SK-N-SH (cell line): ENCODE measurements around the gene KCNJ9. TPM values are rescaled to one million over a fixed set of nuclear protein-coding genes. Genes with fewer than 3 reads are reported as not detected.
A peak's percentile ranks its signal among the peaks of the same experiment; 100 is the strongest.

Experiments
- CTCF ChIA-PET: fragments of 300-600, 350-600 bp; formaldehyde crosslinking; extraction: SDS; loops from one replicate; lab custom pipeline; 2021; lab: Yijun Ruan, JAX
- POLR2A ChIA-PET: fragments of 350-600 bp; sonication (Branson Sonifier 250); formaldehyde crosslinking; extraction: SDS; loops from one replicate; lab custom pipeline; 2020; ENCODE audit warnings: antibody characterized with exemption, inconsistent platforms; lab: Yijun Ruan, JAX
- DNase-seq: peaks from one replicate; pipeline ENCODE4 v3.0.0; 2012
- H2AFZ ChIP-seq: fragments of 200-600 bp; sonication (generic); 2 replicates; pipeline ENCODE4 v1.8.1; 2016; ENCODE audit warnings: antibody characterized with exemption, mild to moderate bottlenecking, low read depth
- H3F3A ChIP-seq: fragments of 200-600 bp; sonication (generic); replicated peaks from 2 replicates; pipeline ENCODE3; 2016; ENCODE audit warnings: antibody characterized with exemption, mild to moderate bottlenecking; ENCODE audit not compliant: insufficient read depth
- H3K27ac ChIP-seq, 2 experiments: fragments of 200-500 bp in 1 of 2; fragments of 200-600 bp in 1 of 2; sonication (Bioruptor generic) in 1 of 2; sonication (generic), shearing (Covaris generic) in 1 of 2; 2 replicates each; pipeline versions ENCODE4 v1.5.1 to v1.6.1; 2014 to 2016; ENCODE audit warnings: low read depth in 2 of 2, inconsistent platforms in 1 of 2, low read length in 1 of 2, mild to moderate bottlenecking in 1 of 2, mixed read lengths in 1 of 2
- H3K27me3 ChIP-seq: fragments of 200-600 bp; sonication (generic), shearing (Covaris generic); 2 replicates; pipeline ENCODE4 v1.6.1; 2016; ENCODE audit warnings: mixed run types; ENCODE audit not compliant: insufficient read depth
- H3K36me3 ChIP-seq, 2 experiments: fragments of 200-500 bp in 1 of 2; fragments of 200-600 bp in 1 of 2; sonication (Bioruptor generic) in 1 of 2; sonication (generic) in 1 of 2; replicated peaks in 1 of 2; 2 replicates each; pipeline versions ENCODE3 to v1.5.1; 2014 to 2016; ENCODE audit warnings: low read length in 1 of 2, mild to moderate bottlenecking in 1 of 2; ENCODE audit not compliant: insufficient read depth in 2 of 2, control insufficient read depth in 1 of 2
- H3K4me1 ChIP-seq, 2 experiments: fragments of 200-500 bp in 1 of 2; fragments of 200-600 bp in 1 of 2; sonication (Bioruptor generic) in 1 of 2; sonication (generic), shearing (Covaris generic) in 1 of 2; 2 replicates each; pipeline versions ENCODE4 v1.5.1 to v1.6.1; 2014 to 2016; ENCODE audit warnings: low read depth in 1 of 2, low read length in 1 of 2, mixed run types in 1 of 2; ENCODE audit not compliant: insufficient read depth in 2 of 2, control insufficient read depth in 1 of 2
- H3K4me2 ChIP-seq: fragments of 200-600 bp; sonication (generic), shearing (Covaris generic); 2 replicates; pipeline ENCODE4 v1.6.1; 2017; ENCODE audit warnings: mixed run types
- H3K4me3 ChIP-seq, 2 experiments: fragments of 200-500 bp in 1 of 2; fragments of 200-600 bp in 1 of 2; sonication (Bioruptor generic) in 1 of 2; sonication (generic), shearing (Covaris generic) in 1 of 2; 2 replicates each; pipeline versions ENCODE4 v1.5.1 to v1.8.1; 2014 to 2016; ENCODE audit warnings: low read depth in 2 of 2, inconsistent platforms in 1 of 2, low read length in 1 of 2, mild to moderate bottlenecking in 1 of 2, mixed read lengths in 1 of 2, moderate library complexity in 1 of 2
- H3K79me2 ChIP-seq: fragments of 200-600 bp; sonication (generic); 2 replicates; pipeline ENCODE4 v1.8.1; 2017; ENCODE audit warnings: mild to moderate bottlenecking; ENCODE audit not compliant: insufficient read depth
- H3K9ac ChIP-seq: fragments of 200-600 bp; sonication (generic); 2 replicates; pipeline ENCODE4 v1.6.1; 2017; ENCODE audit warnings: mixed run types
- H3K9me2 ChIP-seq: fragments of 200-600 bp; sonication (generic); 2 replicates; pipeline ENCODE4 v1.6.1; 2017; ENCODE audit warnings: mixed run types
- H3K9me3 ChIP-seq: fragments of 200-600 bp; sonication (generic); 2 replicates; pipeline ENCODE4 v1.6.1; 2017; ENCODE audit warnings: mixed run types, mild to moderate bottlenecking, moderate library complexity
- H4K20me1 ChIP-seq: fragments of 200-600 bp; sonication (generic); 2 replicates; pipeline ENCODE4 v1.6.1; 2017; ENCODE audit warnings: mild to moderate bottlenecking, mixed run types; ENCODE audit not compliant: insufficient read depth
- ELF1 ChIP-seq: IDR thresholded peaks from 2 replicates; pipeline ENCODE4 v1.4.0; 2012
- EP300 ChIP-seq, 2 experiments: IDR thresholded peaks; 2 replicates each; pipeline versions ENCODE4 v1.4.0 to v1.6.1; 2012; ENCODE audit warnings: borderline replicate concordance in 1 of 2, low read depth in 1 of 2, low read length in 1 of 2
- GATA2 ChIP-seq: sonication (generic); formaldehyde crosslinking; IDR thresholded peaks from 2 replicates; pipeline ENCODE4 v1.5.0; 2020; ENCODE audit warnings: mild to moderate bottlenecking, missing genetic modification reagents
- MXI1 ChIP-seq: IDR thresholded peaks from 2 replicates; pipeline ENCODE4 v1.6.1; 2012; ENCODE audit warnings: mild to moderate bottlenecking, low read depth, low read length, improper control_type of control experiment
- NFIC ChIP-seq: IDR thresholded peaks from 2 replicates; pipeline ENCODE4 v1.4.0; 2012; ENCODE audit warnings: borderline replicate concordance
- NRF1 ChIP-seq: IDR thresholded peaks from 2 replicates; pipeline ENCODE4 v1.6.1; 2012; ENCODE audit warnings: low read depth, mild to moderate bottlenecking, low read length
- RAD21 ChIP-seq: IDR thresholded peaks from 2 replicates; pipeline ENCODE4 v1.6.1; 2012; ENCODE audit warnings: mild to moderate bottlenecking, low read length
- RCOR1 ChIP-seq: fragments of 150-350 bp; IDR thresholded peaks from 2 replicates; pipeline ENCODE4 v1.6.1; 2017; ENCODE audit warnings: antibody characterized with exemption, low read length
- SMC3 ChIP-seq: IDR thresholded peaks from 2 replicates; pipeline ENCODE4 v1.6.1; 2012; ENCODE audit warnings: low read depth, low read length, improper control_type of control experiment
- TEAD4 ChIP-seq: IDR thresholded peaks from 2 replicates; pipeline ENCODE4 v1.4.0; 2012; ENCODE audit warnings: mild to moderate bottlenecking, borderline replicate concordance; ENCODE audit not compliant: insufficient read depth
- YY1 ChIP-seq: IDR thresholded peaks from 2 replicates; pipeline ENCODE4 v1.4.0; 2012; ENCODE audit warnings: low read depth, mild to moderate bottlenecking
- WGBS: methylation state at CpG from one replicate; pipeline ENCODE4 v1.1.6; 2017; ENCODE audit warnings: low lambda C conversion rate; 5-methylcytosine and 5-hydroxymethylcytosine counted together
- polyA plus RNA-seq, 3 experiments: library from polyadenylated mRNA; depleted of rRNA; stranded (reverse); fragments of >200 nt; gene quantifications; 2 replicates each; pipeline ENCODE4 v1.2.3, GENCODE V29; 2012
- TF ChIP-seq, protein P1 (sequence below): fragments of 200-600 bp; sonication (generic); IDR thresholded peaks from 2 replicates; pipeline ENCODE4 v1.6.1; 2017; ENCODE audit warnings: antibody characterized with exemption, mild to moderate bottlenecking, moderate library complexity
- TF ChIP-seq, protein P2 (sequence below): IDR thresholded peaks from 2 replicates; pipeline ENCODE4 v1.4.0; 2012; ENCODE audit warnings: low read depth
- TF ChIP-seq, protein P3 (sequence below): fragments of 150-350 bp; IDR thresholded peaks from 2 replicates; pipeline ENCODE4 v1.6.1; 2016; ENCODE audit warnings: mild to moderate bottlenecking, low read depth, low read length
- TF ChIP-seq, protein P4 (sequence below): fragments of 150-350 bp; IDR thresholded peaks from 2 replicates; pipeline ENCODE4 v1.6.1; 2017; ENCODE audit warnings: antibody characterized with exemption, low read length, low read depth, borderline replicate concordance
- TF ChIP-seq, protein P5 (sequence below): IDR thresholded peaks from 2 replicates; pipeline ENCODE4 v1.6.1; 2012; ENCODE audit warnings: mild to moderate bottlenecking, low read depth, low read length, moderate library complexity

KCNJ9 gene
- polyA plus RNA-seq, 1 of the 3 experiments (the other 2 are of a cell fraction), result 0.02 TPM

DNA sequence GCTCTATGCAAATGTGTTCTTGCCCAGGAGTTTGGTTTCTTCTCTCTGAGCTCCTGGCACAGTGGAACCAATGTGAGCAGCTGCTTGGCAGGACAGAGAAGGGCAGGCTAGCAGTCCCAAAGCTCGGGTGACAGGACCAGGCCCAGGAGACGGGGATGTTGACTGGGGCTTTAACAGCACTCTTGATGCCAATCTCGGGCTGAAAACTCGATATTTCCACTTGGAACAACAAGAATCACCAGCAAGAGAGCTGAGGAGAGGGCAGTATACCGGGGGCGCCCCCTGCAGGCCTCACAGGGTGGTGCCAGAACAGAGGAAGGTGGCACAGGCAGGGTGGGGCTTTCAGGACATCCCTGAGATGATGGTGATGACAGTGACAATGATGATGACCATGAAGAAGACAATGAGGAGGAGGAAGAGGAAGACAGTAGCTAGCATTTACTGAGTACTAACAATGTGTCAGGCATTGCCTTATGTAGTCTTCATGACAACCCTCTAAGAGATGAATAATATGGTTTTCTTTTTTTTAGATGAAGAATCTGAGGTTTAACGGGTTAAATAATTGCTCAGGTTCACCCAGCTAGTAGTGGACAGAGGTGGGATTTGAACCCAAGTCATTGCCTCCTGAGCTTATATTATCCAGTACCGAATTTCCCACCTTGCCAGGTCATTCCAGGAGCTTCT is 2.7 kb upstream of the KCNJ9 start:
- POLR2A ChIA-PET, result interaction anchor here (1.2 kb wide), 1 partner anchor 289 kb away, joined by 3 read pairs; no protein-coding TSS in a partner anchor
- Histone ChIP-seq H3F3A (no peaks in the 10 kb centered on the region), H3K27ac (no peak overlapping the region), H3K4me1 (peaks cover 0 to 10% of the 10 kb centered on the region in 2 experiments; a peak in 1 of 4 replicates), H4K20me1 (no peaks in the 10 kb centered on the region), H3K79me2 (no peaks in the 10 kb centered on the region), H3K27me3 (peaks cover 36% of the 10 kb centered on the region), H3K36me3 (no peaks in the 10 kb centered on the region), H2AFZ (no peak overlapping the region), H3K4me3 (no peak overlapping the region; a peak in 1 of 4 replicates), H3K9ac (no peak overlapping the region), H3K9me3 (no peaks in the 10 kb centered on the region), H3K9me2 (no peaks in the 10 kb centered on the region), H3K4me2 (no peak overlapping the region)
- DNase-seq, result peak; percentile 68
- CTCF ChIA-PET, result interaction anchor here (0.6 to 14.2 kb wide), 36 partner anchors 10 to 298 kb away, joined by 3 to 163 read pairs (median 5); partner anchors contain the start of genes IGSF8, KCNJ10, PIGM and SLAMF9
- 15% methylated on average over 7 of the region's 8 CpGs for WGBS
- TF ChIP-seq, protein P1, sequence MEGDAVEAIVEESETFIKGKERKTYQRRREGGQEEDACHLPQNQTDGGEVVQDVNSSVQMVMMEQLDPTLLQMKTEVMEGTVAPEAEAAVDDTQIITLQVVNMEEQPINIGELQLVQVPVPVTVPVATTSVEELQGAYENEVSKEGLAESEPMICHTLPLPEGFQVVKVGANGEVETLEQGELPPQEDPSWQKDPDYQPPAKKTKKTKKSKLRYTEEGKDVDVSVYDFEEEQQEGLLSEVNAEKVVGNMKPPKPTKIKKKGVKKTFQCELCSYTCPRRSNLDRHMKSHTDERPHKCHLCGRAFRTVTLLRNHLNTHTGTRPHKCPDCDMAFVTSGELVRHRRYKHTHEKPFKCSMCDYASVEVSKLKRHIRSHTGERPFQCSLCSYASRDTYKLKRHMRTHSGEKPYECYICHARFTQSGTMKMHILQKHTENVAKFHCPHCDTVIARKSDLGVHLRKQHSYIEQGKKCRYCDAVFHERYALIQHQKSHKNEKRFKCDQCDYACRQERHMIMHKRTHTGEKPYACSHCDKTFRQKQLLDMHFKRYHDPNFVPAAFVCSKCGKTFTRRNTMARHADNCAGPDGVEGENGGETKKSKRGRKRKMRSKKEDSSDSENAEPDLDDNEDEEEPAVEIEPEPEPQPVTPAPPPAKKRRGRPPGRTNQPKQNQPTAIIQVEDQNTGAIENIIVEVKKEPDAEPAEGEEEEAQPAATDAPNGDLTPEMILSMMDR, result peak; percentile 79
- TF ChIP-seq YY1, result no peak
- no peak for TF ChIP-seq ELF1
- no peak for TF ChIP-seq RCOR1
- no peak for TF ChIP-seq TEAD4
- TF ChIP-seq EP300 (IDR thresholded peaks at IDR 0.05; ENCODE audit: borderline replicate concordance in 1 of 2, low read depth in 1 of 2, low read length in 1 of 2), result no peak
- TF ChIP-seq, protein P2, sequence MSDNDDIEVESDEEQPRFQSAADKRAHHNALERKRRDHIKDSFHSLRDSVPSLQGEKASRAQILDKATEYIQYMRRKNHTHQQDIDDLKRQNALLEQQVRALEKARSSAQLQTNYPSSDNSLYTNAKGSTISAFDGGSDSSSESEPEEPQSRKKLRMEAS, result no peak
- TF ChIP-seq NRF1, result no peak
- peak; percentile 57 for TF ChIP-seq SMC3
- TF ChIP-seq, protein P3, sequence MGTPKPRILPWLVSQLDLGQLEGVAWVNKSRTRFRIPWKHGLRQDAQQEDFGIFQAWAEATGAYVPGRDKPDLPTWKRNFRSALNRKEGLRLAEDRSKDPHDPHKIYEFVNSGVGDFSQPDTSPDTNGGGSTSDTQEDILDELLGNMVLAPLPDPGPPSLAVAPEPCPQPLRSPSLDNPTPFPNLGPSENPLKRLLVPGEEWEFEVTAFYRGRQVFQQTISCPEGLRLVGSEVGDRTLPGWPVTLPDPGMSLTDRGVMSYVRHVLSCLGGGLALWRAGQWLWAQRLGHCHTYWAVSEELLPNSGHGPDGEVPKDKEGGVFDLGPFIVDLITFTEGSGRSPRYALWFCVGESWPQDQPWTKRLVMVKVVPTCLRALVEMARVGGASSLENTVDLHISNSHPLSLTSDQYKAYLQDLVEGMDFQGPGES, result no peak
- TF ChIP-seq, protein P4, sequence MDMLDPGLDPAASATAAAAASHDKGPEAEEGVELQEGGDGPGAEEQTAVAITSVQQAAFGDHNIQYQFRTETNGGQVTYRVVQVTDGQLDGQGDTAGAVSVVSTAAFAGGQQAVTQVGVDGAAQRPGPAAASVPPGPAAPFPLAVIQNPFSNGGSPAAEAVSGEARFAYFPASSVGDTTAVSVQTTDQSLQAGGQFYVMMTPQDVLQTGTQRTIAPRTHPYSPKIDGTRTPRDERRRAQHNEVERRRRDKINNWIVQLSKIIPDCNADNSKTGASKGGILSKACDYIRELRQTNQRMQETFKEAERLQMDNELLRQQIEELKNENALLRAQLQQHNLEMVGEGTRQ, result no peak
- TF ChIP-seq, protein P5, sequence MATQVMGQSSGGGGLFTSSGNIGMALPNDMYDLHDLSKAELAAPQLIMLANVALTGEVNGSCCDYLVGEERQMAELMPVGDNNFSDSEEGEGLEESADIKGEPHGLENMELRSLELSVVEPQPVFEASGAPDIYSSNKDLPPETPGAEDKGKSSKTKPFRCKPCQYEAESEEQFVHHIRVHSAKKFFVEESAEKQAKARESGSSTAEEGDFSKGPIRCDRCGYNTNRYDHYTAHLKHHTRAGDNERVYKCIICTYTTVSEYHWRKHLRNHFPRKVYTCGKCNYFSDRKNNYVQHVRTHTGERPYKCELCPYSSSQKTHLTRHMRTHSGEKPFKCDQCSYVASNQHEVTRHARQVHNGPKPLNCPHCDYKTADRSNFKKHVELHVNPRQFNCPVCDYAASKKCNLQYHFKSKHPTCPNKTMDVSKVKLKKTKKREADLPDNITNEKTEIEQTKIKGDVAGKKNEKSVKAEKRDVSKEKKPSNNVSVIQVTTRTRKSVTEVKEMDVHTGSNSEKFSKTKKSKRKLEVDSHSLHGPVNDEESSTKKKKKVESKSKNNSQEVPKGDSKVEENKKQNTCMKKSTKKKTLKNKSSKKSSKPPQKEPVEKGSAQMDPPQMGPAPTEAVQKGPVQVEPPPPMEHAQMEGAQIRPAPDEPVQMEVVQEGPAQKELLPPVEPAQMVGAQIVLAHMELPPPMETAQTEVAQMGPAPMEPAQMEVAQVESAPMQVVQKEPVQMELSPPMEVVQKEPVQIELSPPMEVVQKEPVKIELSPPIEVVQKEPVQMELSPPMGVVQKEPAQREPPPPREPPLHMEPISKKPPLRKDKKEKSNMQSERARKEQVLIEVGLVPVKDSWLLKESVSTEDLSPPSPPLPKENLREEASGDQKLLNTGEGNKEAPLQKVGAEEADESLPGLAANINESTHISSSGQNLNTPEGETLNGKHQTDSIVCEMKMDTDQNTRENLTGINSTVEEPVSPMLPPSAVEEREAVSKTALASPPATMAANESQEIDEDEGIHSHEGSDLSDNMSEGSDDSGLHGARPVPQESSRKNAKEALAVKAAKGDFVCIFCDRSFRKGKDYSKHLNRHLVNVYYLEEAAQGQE, result no peak
- TF ChIP-seq RAD21, result peak; percentile 54
- no peak for TF ChIP-seq GATA2 (CRISPR knock-in tag)
- no peak for TF ChIP-seq NFIC
- TF ChIP-seq MXI1, result no peak
